ENCODE data around the gene EPC2.
A peak's percentile ranks its signal among the peaks of the same experiment; 100 is the strongest.

EPC2 gene

GRCh38 chr2:148643998-148644882, at the start of gene EPC2:
TSS of gene EPC2 (plus strand) at chr2:148644751. CDS start at chr2:148645018, 267 bp downstream.
- Histone ChIP-seq H3K36me3 (ENCODE audit: control insufficient read depth, insufficient read depth, low read length) (no peaks in the 10 kb centered on the region), H3K27ac (ENCODE audit: low read length) (no peak within 1 kb of the TSS), H3K4me3 (ENCODE audit: low read length) (peak within 1 kb of the TSS; percentile 93), H3K27me3 (ENCODE audit: control insufficient read depth, insufficient read depth, low read length) (no peaks in the 10 kb centered on the region), H3K9me3 (ENCODE audit: control insufficient read depth, insufficient read depth, low read length) (no peaks in the 10 kb centered on the region), H3K4me1 (ENCODE audit: control insufficient read depth, insufficient read depth, low read length) (no peaks in the 10 kb centered on the region)
- DNase-seq (ENCODE audit: low read depth, low spot score) = peak; percentile 66
- no CpG with 5 or more reads among the region's 94 CpGs for WGBS (ENCODE audit: insufficient coverage, insufficient read length)

DNA sequence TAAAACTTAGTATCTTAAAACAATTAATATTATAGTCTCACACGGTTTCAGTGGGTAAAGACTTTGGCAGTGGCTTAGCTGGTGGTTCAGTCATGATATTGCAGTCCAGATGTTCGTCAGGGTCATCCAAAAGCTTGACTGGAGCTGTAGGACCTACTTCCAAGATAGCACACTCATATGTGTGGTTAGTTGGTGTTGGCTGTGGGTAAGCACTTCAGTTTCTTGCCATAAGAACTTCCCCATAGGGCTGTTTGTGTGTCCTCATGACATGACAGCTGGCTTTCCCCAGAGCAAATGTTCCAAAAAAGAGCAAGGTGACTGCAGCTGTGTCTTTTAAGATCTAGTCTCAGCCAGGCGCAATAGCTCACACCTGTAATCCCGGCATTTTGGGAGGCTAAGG, 48.5 kb upstream of the EPC2 start:
- no CpG with 5 or more reads among the region's 4 CpGs for WGBS (ENCODE audit: insufficient coverage, insufficient read length)
- no peak overlapping the region for H3K4me3 ChIP-seq (ENCODE audit: low read length)

GRCh38 chr2:148599109-148599991, 45.2 kb upstream of the EPC2 start:
- no peak for DNase-seq (ENCODE audit: low read depth, low spot score)
- no peaks in the 10 kb centered on the region for H3K9me3 ChIP-seq (ENCODE audit: control insufficient read depth, insufficient read depth, low read length)
- WGBS (ENCODE audit: insufficient coverage, insufficient read length) = no CpG with 5 or more reads among the region's 4 CpGs

More for the DNA sequence above, 48.5 kb upstream of the EPC2 start:
- no peaks in the 10 kb centered on the region for H3K36me3 ChIP-seq (ENCODE audit: control insufficient read depth, insufficient read depth, low read length)
- no peak for DNase-seq (ENCODE audit: low read depth, low spot score)
- H3K27me3 ChIP-seq (ENCODE audit: control insufficient read depth, insufficient read depth, low read length) = no peaks in the 10 kb centered on the region; the same call in 1 of the 2 replicates
- no peaks in the 10 kb centered on the region for H3K4me1 ChIP-seq (ENCODE audit: control insufficient read depth, insufficient read depth, low read length)
- H3K27ac ChIP-seq (ENCODE audit: low read length) = no peak overlapping the region
- H3K9me3 ChIP-seq (ENCODE audit: control insufficient read depth, insufficient read depth, low read length) = no peaks in the 10 kb centered on the region

GRCh38 chr2:148602885-148603561, 41.5 kb upstream of the EPC2 start:
- no peak for DNase-seq (ENCODE audit: low read depth, low spot score)
- no CpG with 5 or more reads among the region's 10 CpGs for WGBS (ENCODE audit: insufficient coverage, insufficient read length)
- H3K27ac ChIP-seq (ENCODE audit: low read length) = no peak overlapping the region

More at GRCh38 chr2:148599109-148599991, 45.2 kb upstream of the EPC2 start:
- Histone ChIP-seq H3K27me3 (ENCODE audit: control insufficient read depth, insufficient read depth, low read length) (no peaks in the 10 kb centered on the region; the same call in 1 of the 2 replicates), H3K27ac (ENCODE audit: low read length) (no peak overlapping the region), H3K36me3 (ENCODE audit: control insufficient read depth, insufficient read depth, low read length) (no peaks in the 10 kb centered on the region), H3K4me3 (ENCODE audit: low read length) (no peak overlapping the region), H3K4me1 (ENCODE audit: control insufficient read depth, insufficient read depth, low read length) (no peaks in the 10 kb centered on the region)

GRCh38 chr2:148603562-148603920, 41.0 kb upstream of the EPC2 start:
- Histone ChIP-seq H3K4me3 (ENCODE audit: low read length) (no peak overlapping the region), H3K9me3 (ENCODE audit: control insufficient read depth, insufficient read depth, low read length) (no peaks in the 10 kb centered on the region), H3K4me1 (ENCODE audit: control insufficient read depth, insufficient read depth, low read length) (no peaks in the 10 kb centered on the region), H3K36me3 (ENCODE audit: control insufficient read depth, insufficient read depth, low read length) (no peaks in the 10 kb centered on the region), H3K27ac (ENCODE audit: low read length) (no peak overlapping the region), H3K27me3 (ENCODE audit: control insufficient read depth, insufficient read depth, low read length) (no peaks in the 10 kb centered on the region)
- no peak for DNase-seq (ENCODE audit: low read depth, low spot score)
- no CpG with 5 or more reads among the region's 3 CpGs for WGBS (ENCODE audit: insufficient coverage, insufficient read length)

More at GRCh38 chr2:148602885-148603561, 41.5 kb upstream of the EPC2 start:
- Histone ChIP-seq H3K27me3 (ENCODE audit: control insufficient read depth, insufficient read depth, low read length) (no peaks in the 10 kb centered on the region), H3K4me1 (ENCODE audit: control insufficient read depth, insufficient read depth, low read length) (no peaks in the 10 kb centered on the region), H3K9me3 (ENCODE audit: control insufficient read depth, insufficient read depth, low read length) (no peaks in the 10 kb centered on the region), H3K4me3 (ENCODE audit: low read length) (no peak overlapping the region), H3K36me3 (ENCODE audit: control insufficient read depth, insufficient read depth, low read length) (no peaks in the 10 kb centered on the region)

DNA sequence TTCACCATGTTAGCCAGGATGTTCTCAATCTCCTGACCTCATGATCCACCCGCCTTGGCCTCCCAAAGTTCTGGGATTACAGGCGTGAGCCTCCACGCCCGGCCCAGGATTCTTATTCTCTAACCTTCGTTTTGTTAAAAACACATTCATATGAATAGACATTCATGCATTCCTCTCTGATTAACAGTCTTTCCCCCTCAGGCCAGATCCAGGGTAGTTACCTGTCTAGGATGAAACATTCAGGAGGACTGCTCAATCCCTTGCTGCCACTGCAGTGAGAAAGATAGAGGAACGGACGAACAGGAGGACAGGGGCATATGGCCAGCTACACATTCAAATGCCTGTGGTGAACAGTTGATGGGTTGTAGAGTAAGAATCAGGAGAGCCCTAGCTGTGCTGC, 39.6 kb upstream of the EPC2 start:
- H3K27ac ChIP-seq (ENCODE audit: low read length) = no peak overlapping the region
- no peaks in the 10 kb centered on the region for H3K27me3 ChIP-seq (ENCODE audit: control insufficient read depth, insufficient read depth, low read length)
- no peak for DNase-seq (ENCODE audit: low read depth, low spot score)
- H3K9me3 ChIP-seq (ENCODE audit: control insufficient read depth, insufficient read depth, low read length) = no peaks in the 10 kb centered on the region
- no CpG with 5 or more reads among the region's 7 CpGs for WGBS (ENCODE audit: insufficient coverage, insufficient read length)
- no peaks in the 10 kb centered on the region for H3K36me3 ChIP-seq (ENCODE audit: control insufficient read depth, insufficient read depth, low read length)
- no peaks in the 10 kb centered on the region for H3K4me1 ChIP-seq (ENCODE audit: control insufficient read depth, insufficient read depth, low read length)
- H3K4me3 ChIP-seq (ENCODE audit: low read length) = no peak overlapping the region

DNA sequence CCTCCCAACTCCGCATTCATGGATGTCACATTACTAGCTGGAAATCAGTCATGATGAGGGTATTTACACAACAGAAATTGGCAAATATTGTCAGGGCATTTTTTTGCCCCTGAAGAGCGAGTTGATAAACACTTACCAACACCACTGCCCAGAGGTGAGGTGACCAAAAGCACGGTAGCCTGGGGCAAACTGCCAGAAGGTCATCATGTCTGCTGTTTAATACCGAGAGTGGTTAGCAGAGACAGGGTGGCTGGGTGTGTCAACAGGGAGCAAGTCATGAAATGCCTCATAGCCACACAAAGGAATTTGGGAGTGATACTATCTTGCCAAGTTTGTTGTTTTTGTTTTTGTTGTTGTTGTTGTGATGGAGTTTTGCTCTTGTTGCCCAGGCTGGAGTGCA, 37.0 kb upstream of the EPC2 start:
- Histone ChIP-seq H3K4me3 (ENCODE audit: low read length) (no peak overlapping the region), H3K27ac (ENCODE audit: low read length) (no peak overlapping the region), H3K4me1 (ENCODE audit: control insufficient read depth, insufficient read depth, low read length) (no peaks in the 10 kb centered on the region), H3K36me3 (ENCODE audit: control insufficient read depth, insufficient read depth, low read length) (no peaks in the 10 kb centered on the region), H3K9me3 (ENCODE audit: control insufficient read depth, insufficient read depth, low read length) (no peaks in the 10 kb centered on the region), H3K27me3 (ENCODE audit: control insufficient read depth, insufficient read depth, low read length) (no peaks in the 10 kb centered on the region)
- no CpG with 5 or more reads among the region's 4 CpGs for WGBS (ENCODE audit: insufficient coverage, insufficient read length)
- no peak for DNase-seq (ENCODE audit: low read depth, low spot score)

GRCh38 chr2:148613231-148614013, 31.1 kb upstream of the EPC2 start:
- Histone ChIP-seq H3K4me1 (ENCODE audit: control insufficient read depth, insufficient read depth, low read length) (peaks cover 11% of the 10 kb centered on the region; the same call in 1 of the 2 replicates), H3K27me3 (ENCODE audit: control insufficient read depth, insufficient read depth, low read length) (no peaks in the 10 kb centered on the region), H3K4me3 (ENCODE audit: low read length) (no peak overlapping the region), H3K27ac (ENCODE audit: low read length) (no peak overlapping the region), H3K9me3 (ENCODE audit: control insufficient read depth, insufficient read depth, low read length) (no peaks in the 10 kb centered on the region), H3K36me3 (ENCODE audit: control insufficient read depth, insufficient read depth, low read length) (no peaks in the 10 kb centered on the region)
- WGBS (ENCODE audit: insufficient coverage, insufficient read length) = no CpG with 5 or more reads among the region's 7 CpGs
- no peak for DNase-seq (ENCODE audit: low read depth, low spot score)

- DNase-seq (ENCODE audit: low read depth, low spot score) = peak; percentile 43
- no peaks in the 10 kb centered on the region for H3K9me3 ChIP-seq (ENCODE audit: control insufficient read depth, insufficient read depth, low read length)
- no peaks in the 10 kb centered on the region for H3K36me3 ChIP-seq (ENCODE audit: control insufficient read depth, insufficient read depth, low read length)
- no peak overlapping the region for H3K4me3 ChIP-seq (ENCODE audit: low read length)
- H3K27ac ChIP-seq (ENCODE audit: low read length) = no peak overlapping the region
- peaks cover 11% of the 10 kb centered on the region; the same call in 1 of the 2 replicates for H3K4me1 ChIP-seq (ENCODE audit: control insufficient read depth, insufficient read depth, low read length)
- no peaks in the 10 kb centered on the region for H3K27me3 ChIP-seq (ENCODE audit: control insufficient read depth, insufficient read depth, low read length)
These were observed 30.6 kb upstream of the EPC2 start for GRCh38 chr2:148614014-148614321.
